IPS DF 6.9 (cell line): ENCODE measurements around the gene NGEF.

Source experiments
- DNase-seq: peaks from one replicate; pipeline ENCODE4 v3.0.0-alpha.2; 2013; ENCODE audit warnings: low read depth, low spot score
- H3K27ac ChIP-seq: one replicate; pipeline ENCODE4 v1.5.1; 2013; ENCODE audit warnings: low read length, control low read depth
- H3K27me3 ChIP-seq: 2 replicates; pipeline ENCODE4 v1.6.1; 2013; ENCODE audit warnings: mild to moderate bottlenecking, low read length; ENCODE audit not compliant: control insufficient read depth, insufficient read depth
- H3K36me3 ChIP-seq: 2 replicates; pipeline ENCODE4 v1.6.1; 2013; ENCODE audit warnings: low read length; ENCODE audit not compliant: control insufficient read depth, insufficient read depth
- H3K4me1 ChIP-seq: 2 replicates; pipeline ENCODE4 v1.6.1; 2013; ENCODE audit warnings: low read length; ENCODE audit not compliant: control insufficient read depth, insufficient read depth
- H3K4me3 ChIP-seq: 2 replicates; pipeline ENCODE4 v1.5.1; 2013; ENCODE audit warnings: mild to moderate bottlenecking, low read length
- H3K9me3 ChIP-seq: 2 replicates; pipeline ENCODE4 v1.6.1; 2013; ENCODE audit warnings: low read length, inconsistent platforms; ENCODE audit not compliant: control insufficient read depth, insufficient read depth
- WGBS: extraction: QIAGEN DNeasy Blood & Tissue Kit; methylation state at CpG from one replicate; pipeline ENCODE4 v1.1.7; 2013; ENCODE audit warnings: mixed read lengths, missing lambda C conversion rate; ENCODE audit not compliant: insufficient read length, insufficient coverage; 5-methylcytosine and 5-hydroxymethylcytosine counted together

The NGEF gene

DNA sequence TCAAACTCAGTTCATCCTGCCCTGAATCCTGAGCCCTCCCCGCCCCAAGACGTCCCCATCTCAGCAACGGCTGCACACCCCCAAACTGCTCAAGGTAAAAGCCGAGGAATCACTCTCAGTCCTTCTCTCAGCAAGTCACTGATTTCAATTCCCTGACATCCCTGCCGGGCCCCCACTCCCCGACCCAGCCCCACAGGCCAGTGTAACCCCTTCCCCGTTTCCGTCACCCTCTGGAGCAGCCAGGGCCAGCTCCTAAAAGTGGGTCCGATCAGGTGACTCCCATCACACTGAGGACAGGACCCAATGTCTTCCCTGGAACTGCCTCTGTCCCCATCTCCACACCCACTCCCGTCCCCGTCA lies 122.5 kb downstream of the NGEF start:
- Histone ChIP-seq H3K36me3 (no peaks in the 10 kb centered on the region), H3K4me3 (no peak overlapping the region), H3K9me3 (no peaks in the 10 kb centered on the region), H3K27me3 (no peaks in the 10 kb centered on the region), H3K27ac (no peak overlapping the region), H3K4me1 (0 out of 2 replicates have a peak, but pooled peaks cover 2% of the 10 kb centered on the region)
- DNase-seq: no peak
- WGBS: no CpG with 5 or more reads among the region's 11 CpGs

DNA sequence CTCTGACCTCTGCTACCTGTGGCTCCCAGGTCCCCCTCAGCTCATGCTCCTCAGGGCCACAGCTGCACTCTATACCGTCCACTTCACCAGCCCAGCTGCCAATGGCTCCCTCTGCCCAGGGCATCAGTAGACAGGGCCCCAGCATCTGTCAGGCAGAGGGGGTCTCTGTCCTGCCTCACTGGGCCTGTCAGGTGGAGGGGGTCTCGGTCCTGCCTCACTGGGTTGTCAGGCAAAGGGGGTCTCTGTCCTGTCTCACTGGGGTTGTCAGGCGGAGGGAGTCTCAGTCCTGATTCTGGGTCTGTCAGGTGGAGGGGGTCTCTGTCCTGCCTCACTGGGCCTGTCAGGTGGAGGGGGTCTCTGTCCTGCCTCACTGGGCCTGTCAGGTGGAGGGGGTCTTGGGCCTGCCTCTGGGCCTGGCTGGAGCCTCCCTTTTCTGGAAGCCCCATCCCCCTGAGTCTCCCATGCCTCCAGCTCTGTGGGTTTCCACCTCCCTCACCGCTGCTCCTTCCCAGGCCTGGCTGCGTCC lies 123.1 kb downstream of the NGEF start:
- no peaks in the 10 kb centered on the region for H3K9me3 ChIP-seq
- H3K27me3 ChIP-seq: no peaks in the 10 kb centered on the region
- no peak overlapping the region for H3K27ac ChIP-seq
- no peaks in the 10 kb centered on the region for H3K36me3 ChIP-seq
- WGBS: no CpG with 5 or more reads among the region's 5 CpGs
- 0 out of 2 replicates have a peak, but pooled peaks cover 2% of the 10 kb centered on the region for H3K4me1 ChIP-seq
- no peak for DNase-seq
- H3K4me3 ChIP-seq: no peak overlapping the region

DNA sequence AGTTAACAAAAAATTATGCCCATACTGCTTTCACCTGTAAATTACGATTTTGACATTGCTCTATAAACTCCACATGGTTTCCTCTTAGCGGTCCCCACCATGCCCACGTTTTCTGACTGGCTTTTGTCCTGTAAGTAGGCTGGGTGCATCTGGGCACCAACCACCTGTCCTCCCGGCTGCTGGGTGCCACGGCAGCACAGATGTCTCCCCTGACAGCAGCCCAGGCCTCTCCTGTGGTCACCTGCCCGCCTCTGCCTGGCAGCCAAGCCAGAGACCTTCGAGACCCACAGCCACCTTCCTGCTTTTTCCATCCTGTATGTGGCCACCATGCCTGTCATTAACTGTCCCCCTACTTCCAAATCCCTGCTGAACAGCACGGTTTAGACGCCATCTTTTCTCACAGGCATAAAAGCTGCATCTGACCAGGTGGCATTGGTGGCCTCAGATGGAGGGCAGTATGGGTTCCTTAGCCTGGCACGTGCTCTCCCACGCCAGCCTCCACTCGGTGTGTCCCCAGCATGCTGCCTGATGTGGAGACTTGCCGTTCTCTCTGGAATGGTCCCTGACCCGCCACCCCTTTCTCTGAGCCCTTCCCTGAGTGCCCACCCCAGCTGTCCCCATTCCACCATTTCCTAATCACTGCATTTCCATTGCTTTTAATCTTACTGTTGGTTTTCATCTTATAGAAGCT lies 124.1 kb downstream of the NGEF start:
- Histone ChIP-seq H3K27ac (no peak overlapping the region), H3K4me1 (0 out of 2 replicates have a peak, but pooled peaks cover 2% of the 10 kb centered on the region), H3K4me3 (no peak overlapping the region), H3K9me3 (no peaks in the 10 kb centered on the region), H3K36me3 (no peaks in the 10 kb centered on the region), H3K27me3 (no peaks in the 10 kb centered on the region)
- DNase-seq: no peak
- no CpG with 5 or more reads among the region's 14 CpGs for WGBS

DNA sequence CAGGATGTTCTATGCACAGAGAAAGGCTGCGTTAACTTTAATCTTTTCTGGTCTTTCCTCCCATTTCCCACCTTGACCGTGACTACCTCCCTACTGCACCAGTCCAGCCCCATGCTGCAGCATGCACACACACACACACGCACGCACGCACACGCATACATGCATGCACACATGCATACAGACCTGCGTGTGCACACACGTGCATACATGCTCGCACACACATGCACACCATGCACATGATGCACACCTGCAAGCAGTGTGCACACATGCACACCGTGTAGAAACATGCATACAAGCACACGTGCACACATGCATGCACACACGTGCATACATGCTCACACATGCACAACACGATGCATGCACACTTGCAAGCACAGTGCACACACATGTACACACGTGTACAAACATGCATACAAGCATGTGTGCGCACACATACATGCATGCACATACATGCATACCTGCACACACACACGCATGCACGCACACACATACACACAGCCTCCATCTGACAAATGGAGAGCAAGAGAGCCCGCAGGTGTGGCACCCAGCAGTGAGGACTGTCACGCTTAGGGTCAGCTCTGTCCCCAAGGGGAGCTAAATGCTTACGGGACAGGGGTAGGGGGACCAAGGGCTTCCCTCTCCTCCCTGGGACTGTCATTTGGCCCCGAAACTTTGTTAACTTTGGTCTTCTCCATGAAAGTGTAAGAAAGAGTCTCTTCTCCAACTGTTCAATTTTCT lies 124.8 kb downstream of the NGEF start:
- 0 out of 2 replicates have a peak, but pooled peaks cover 2% of the 10 kb centered on the region for H3K4me1 ChIP-seq
- no peak overlapping the region for H3K27ac ChIP-seq
- H3K36me3 ChIP-seq: no peaks in the 10 kb centered on the region
- WGBS: no CpG with 5 or more reads among the region's 21 CpGs
- no peak for DNase-seq
- no peaks in the 10 kb centered on the region for H3K27me3 ChIP-seq
- H3K9me3 ChIP-seq: no peaks in the 10 kb centered on the region
- H3K4me3 ChIP-seq: no peak overlapping the region

DNA sequence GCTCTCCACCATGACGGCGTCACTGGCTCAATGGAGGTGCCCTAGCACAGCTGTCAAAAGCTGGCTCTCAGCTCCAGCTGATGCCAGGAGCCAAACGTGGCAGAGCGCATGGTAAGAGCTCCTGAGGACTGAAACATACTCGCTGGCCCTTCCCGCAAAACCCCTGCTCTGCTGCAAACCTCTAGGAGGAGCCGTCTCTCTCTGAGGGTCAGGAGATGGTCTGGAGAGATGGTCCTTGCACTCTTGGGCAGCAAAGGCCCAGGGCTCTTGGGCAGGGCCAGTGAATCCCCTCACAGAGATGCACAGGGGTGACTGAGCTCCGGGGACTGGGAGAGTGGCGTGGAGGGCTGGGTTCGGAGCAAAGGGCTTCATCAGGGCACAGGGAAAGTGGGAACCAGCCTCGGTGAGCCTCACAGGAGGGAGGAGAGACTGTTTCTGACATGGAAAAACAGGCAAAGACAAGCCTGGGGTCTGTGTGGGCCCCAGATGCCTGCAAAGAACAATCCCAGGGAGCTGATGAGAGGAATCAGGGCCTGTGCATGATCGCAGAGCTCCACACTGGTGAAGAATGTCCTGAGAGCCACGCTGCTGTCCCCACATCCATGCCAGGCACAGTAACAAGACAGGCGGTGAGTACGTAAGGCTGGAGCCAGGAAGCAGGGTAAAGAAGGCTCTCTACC lies 125.7 kb downstream of the NGEF start:
- no peaks in the 10 kb centered on the region for H3K9me3 ChIP-seq
- no peak overlapping the region for H3K4me3 ChIP-seq
- no peaks in the 10 kb centered on the region for H3K27me3 ChIP-seq
- WGBS: no CpG with 5 or more reads among the region's 15 CpGs
- no peaks in the 10 kb centered on the region for H3K36me3 ChIP-seq
- 0 out of 2 replicates have a peak, but pooled peaks cover 2% of the 10 kb centered on the region for H3K4me1 ChIP-seq
- DNase-seq: no peak
- H3K27ac ChIP-seq: no peak overlapping the region

DNA sequence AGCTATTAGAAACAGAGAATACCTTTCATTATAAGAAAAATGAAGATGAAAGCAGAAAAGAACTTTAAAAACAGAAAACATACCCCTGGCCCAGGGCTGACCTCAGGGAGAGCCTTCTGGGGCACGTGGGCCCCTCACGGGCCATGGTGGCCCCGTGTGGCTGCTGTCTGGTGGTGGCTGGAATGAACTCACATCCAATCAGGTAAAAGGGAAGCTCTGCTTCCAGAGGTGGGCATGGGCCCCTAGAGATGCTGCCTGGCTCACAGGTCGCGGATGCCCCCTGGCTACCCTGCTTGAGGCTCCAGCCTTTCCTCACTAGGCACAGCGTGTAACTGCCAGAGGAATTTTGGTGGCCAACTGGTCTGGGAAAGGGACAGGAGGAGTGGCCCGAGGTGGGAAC lies 126.4 kb downstream of the NGEF start:
- H3K9me3 ChIP-seq: no peaks in the 10 kb centered on the region
- H3K27ac ChIP-seq: no peak overlapping the region
- H3K27me3 ChIP-seq: no peaks in the 10 kb centered on the region
- H3K4me3 ChIP-seq: no peak overlapping the region
- WGBS: no CpG with 5 or more reads among the region's 7 CpGs
- 0 out of 2 replicates have a peak, but pooled peaks cover 2% of the 10 kb centered on the region for H3K4me1 ChIP-seq
- no peak for DNase-seq
- no peaks in the 10 kb centered on the region for H3K36me3 ChIP-seq

DNA sequence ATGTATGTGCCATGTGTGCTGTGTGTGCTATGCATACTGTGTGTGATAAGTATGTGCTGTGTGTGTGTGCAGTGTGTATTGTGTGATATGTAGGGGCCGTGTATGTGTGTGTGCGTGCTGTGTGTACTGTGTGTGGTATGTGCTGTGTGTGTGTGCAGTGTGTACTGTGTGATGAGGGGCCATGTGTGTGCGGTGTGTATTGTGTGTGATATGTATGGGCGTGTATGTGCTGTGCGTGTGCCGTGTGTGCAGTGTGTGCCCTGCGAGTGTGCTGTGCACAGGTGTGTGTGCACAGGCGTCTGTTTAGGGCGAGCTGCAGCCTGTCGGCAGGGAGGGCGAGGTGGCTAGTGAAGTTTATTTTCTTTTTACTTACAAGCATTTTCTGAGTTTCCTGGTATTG lies 126.9 kb downstream of the NGEF start:
- WGBS: no CpG with 5 or more reads among the region's 11 CpGs
- Histone ChIP-seq H3K4me3 (no peak overlapping the region), H3K27ac (no peak overlapping the region), H3K4me1 (0 out of 2 replicates have a peak, but pooled peaks cover 2% of the 10 kb centered on the region), H3K36me3 (no peaks in the 10 kb centered on the region), H3K27me3 (no peaks in the 10 kb centered on the region), H3K9me3 (no peaks in the 10 kb centered on the region)
- DNase-seq: no peak

DNA sequence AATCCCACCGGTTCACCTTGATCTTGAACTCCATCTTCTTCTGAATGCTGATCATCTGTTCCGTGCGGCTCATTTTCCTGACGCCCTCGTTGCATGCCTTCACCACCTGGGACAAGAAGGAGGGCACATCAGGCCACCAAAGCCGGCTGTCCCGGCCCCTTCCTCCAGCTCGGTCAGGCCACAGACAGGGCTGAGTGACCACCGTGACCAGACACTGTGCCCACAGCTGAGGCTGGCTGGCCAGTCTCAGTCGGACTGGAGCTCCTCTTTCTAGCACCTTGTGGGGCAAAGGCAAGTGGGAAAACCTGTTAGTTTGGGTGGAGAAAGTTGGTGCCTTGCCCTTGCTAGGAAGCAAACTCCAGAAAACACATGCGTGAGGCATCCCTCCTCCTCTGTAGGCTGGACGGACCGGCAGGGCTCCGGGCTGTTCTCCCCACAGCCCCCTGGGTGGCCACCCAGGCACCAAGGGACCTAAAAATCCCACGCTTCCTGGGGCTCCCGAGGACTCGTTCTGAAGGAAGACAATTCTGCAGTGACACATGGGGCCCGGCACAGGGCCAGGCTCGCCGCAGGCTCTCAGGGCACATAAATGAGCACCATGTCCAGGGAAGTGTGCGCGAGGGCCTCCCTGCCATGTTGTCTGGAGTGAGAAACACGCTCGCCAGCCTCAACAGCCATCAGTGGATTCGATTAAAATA lies 127.6 kb downstream of the NGEF start:
- no peak overlapping the region for H3K4me3 ChIP-seq
- DNase-seq: no peak
- no peak overlapping the region for H3K27ac ChIP-seq
- no peaks in the 10 kb centered on the region for H3K36me3 ChIP-seq
- no CpG with 5 or more reads among the region's 25 CpGs for WGBS
- no peaks in the 10 kb centered on the region for H3K27me3 ChIP-seq
- H3K9me3 ChIP-seq: no peaks in the 10 kb centered on the region
- H3K4me1 ChIP-seq: no peaks in the 10 kb centered on the region

DNA sequence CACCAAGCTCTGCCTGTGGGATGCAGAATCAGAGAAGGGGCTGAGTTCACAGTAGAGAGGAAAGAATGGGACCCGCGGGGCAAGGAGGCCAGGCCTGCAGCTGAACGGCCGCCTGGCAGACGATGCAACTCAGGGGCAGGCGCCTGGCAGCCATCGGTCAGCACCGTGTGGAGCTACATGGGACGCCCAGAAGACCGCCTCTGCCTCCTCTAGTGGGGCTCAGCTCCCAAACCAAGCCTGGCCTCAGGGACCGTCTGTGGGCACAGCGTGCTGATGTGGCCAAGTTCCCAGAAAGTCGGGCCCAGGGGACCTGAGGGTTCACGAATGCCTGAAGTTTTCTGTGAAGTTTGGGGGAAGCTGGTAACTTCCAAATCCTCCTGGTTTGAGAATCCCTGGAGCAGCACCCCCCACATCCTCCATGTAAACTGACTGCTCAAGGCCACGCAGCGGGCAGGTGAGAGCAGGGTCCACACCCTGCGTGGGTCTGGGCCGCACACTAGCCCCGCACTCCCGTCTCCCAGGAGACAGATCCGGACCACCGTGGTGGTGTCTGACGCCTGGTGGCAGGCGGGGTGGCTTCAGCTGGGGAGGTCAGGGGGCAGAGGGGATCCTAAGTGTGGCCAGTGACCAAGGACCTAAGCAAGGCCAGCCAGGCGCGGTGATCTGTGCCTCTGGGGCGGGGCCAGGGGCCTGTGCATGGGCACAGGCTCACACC lies 128.3 kb downstream of the NGEF start:
- DNase-seq: no peak
- no CpG with 5 or more reads among the region's 27 CpGs for WGBS
- H3K9me3 ChIP-seq: no peaks in the 10 kb centered on the region
- no peaks in the 10 kb centered on the region for H3K4me1 ChIP-seq
- H3K27me3 ChIP-seq: no peaks in the 10 kb centered on the region
- no peak overlapping the region for H3K4me3 ChIP-seq
- no peak overlapping the region for H3K27ac ChIP-seq
- H3K36me3 ChIP-seq: no peaks in the 10 kb centered on the region
